ENCODE measurements around the gene TMEM52. TPM values are rescaled to one million over a fixed set of nuclear protein-coding genes. Genes with fewer than 3 reads are reported as not detected.
A peak's percentile ranks its signal among the peaks of the same experiment; 100 is the strongest.

Gene TMEM52
- total and polyA plus RNA-seq, 2 of the 13 experiments (the other 11 are each of a cell fraction or from before 2014, with no cell fraction given): 13.2 to 18.7 TPM

DNA sequence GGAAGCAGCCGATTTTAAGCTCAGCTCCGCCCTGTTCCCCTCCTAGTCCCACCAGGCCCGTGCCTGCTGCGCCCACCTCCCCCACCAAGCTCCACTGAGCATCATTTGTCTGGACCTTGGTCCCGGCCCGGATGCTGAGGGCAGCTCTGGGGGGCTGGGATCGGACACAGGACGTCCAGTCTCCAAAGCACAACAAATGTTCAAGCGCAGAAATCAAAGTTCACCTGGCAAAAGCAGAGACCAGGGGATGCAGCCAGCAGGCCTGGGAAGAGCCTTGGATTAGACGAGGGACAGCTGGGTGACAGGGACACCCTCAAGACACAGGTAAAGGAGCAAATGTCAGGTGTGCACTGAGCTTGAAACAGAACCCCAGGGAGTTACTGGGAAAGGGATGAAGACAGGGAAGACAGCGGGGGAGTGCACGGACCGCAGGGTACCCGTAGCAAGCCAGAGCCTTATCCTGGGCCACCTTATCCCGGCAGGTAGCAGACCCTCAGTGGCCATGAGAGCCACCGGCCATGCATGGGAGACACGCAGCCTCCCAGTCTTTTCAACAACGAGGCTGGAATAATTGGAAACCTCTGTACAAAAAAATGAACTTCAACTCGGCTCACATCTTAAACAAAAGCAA lies 22.2 kb upstream of the TMEM52 start (continued):
- TF ChIP-seq BCLAF1 (IDR thresholded peaks at IDR 0.05) (no peak), TP53 (CRISPR knock-in tag; conservative IDR thresholded peaks at IDR 0.05) (no peak), ZNF607 (CRISPR knock-in tag; IDR thresholded peaks at IDR 0.05; ENCODE audit: borderline replicate concordance) (peak; percentile 61; the same call in 1 of the 2 replicates), ZNF639 (CRISPR knock-in tag; conservative IDR thresholded peaks at IDR 0.05) (peak; percentile 62; the same call in 1 of the 2 replicates)
- TF ChIP-seq, protein P1, sequence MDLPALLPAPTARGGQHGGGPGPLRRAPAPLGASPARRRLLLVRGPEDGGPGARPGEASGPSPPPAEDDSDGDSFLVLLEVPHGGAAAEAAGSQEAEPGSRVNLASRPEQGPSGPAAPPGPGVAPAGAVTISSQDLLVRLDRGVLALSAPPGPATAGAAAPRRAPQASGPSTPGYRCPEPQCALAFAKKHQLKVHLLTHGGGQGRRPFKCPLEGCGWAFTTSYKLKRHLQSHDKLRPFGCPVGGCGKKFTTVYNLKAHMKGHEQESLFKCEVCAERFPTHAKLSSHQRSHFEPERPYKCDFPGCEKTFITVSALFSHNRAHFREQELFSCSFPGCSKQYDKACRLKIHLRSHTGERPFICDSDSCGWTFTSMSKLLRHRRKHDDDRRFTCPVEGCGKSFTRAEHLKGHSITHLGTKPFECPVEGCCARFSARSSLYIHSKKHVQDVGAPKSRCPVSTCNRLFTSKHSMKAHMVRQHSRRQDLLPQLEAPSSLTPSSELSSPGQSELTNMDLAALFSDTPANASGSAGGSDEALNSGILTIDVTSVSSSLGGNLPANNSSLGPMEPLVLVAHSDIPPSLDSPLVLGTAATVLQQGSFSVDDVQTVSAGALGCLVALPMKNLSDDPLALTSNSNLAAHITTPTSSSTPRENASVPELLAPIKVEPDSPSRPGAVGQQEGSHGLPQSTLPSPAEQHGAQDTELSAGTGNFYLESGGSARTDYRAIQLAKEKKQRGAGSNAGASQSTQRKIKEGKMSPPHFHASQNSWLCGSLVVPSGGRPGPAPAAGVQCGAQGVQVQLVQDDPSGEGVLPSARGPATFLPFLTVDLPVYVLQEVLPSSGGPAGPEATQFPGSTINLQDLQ (CRISPR knock-in tag; IDR thresholded peaks at IDR 0.05): no peak

GRCh38 chr1:1940123-1940425 lies 21.0 kb upstream of the TMEM52 start:
- no peak for DNase-seq (ENCODE audit: low spot score)
- peak overlapping the region; percentile 91 for H3K27ac ChIP-seq (ENCODE audit: extremely low read length, insufficient read depth, low read length)
- H3K4me1 ChIP-seq (ENCODE audit: insufficient read depth, low read length): peaks cover 59% of the 10 kb centered on the region
- ChIA-PET CTCF (ENCODE audit: low intra/inter-chr PET ratio, low total read pairs) (no interaction called here), POLR2A (no interaction called here)
- H3K79me2 ChIP-seq (ENCODE audit: insufficient read depth, low read length): peaks cover 13% of the 10 kb centered on the region
- FAIRE-seq: no peak
- no peak overlapping the region for H2AFZ ChIP-seq (ENCODE audit: low read length)
- H3K27me3 ChIP-seq (ENCODE audit: control insufficient read depth in 1 of 2, insufficient read depth in 2 of 2, low read length in 2 of 2): no peaks in the 10 kb centered on the region
- in situ Hi-C loops (cut with HindIII; ENCODE audit: extremely low pct_ligation_motif_present, low pct_unique_long_range_greater_than_20kb): no loop called here
- ATAC-seq: no peak
- H3K36me3 ChIP-seq (replicated peaks in 1 of 2; ENCODE audit: control insufficient read depth in 1 of 2, insufficient read depth in 2 of 2, low read length in 2 of 2): no peaks in the 10 kb centered on the region; a peak in 1 of 5 replicates
- no peaks in the 10 kb centered on the region for H3K9me3 ChIP-seq (ENCODE audit: low read length)
- BruUV-seq (replicated peaks): no TSS peak
- intact Hi-C loops (cut with micrococcal nuclease; ENCODE audit: unreplicated experiment): no loop called here
- H4K20me1 ChIP-seq (ENCODE audit: insufficient read depth, low read length): no peaks in the 10 kb centered on the region
- TF ChIP-seq MTERF4 (CRISPR knock-in tag; IDR thresholded peaks at IDR 0.05) (no peak), ONECUT2 (CRISPR knock-in tag; IDR thresholded peaks at IDR 0.05) (no peak), NFYB (CRISPR knock-in tag; IDR thresholded peaks at IDR 0.05) (no peak), TSC22D2 (CRISPR knock-in tag; IDR thresholded peaks at IDR 0.05; ENCODE audit: borderline replicate concordance) (no peak), CBX5 (CRISPR knock-in tag; IDR thresholded peaks at IDR 0.05; ENCODE audit: borderline replicate concordance) (no peak), ZNF629 (CRISPR knock-in tag; conservative IDR thresholded peaks at IDR 0.05) (no peak), HIVEP1 (CRISPR knock-in tag; IDR thresholded peaks at IDR 0.05) (no peak), REPIN1 (CRISPR knock-in tag; IDR thresholded peaks at IDR 0.05; ENCODE audit: borderline replicate concordance, low read depth) (no peak), THRA (CRISPR knock-in tag; IDR thresholded peaks at IDR 0.05; ENCODE audit: borderline replicate concordance) (no peak)
- H3K4me2 ChIP-seq (ENCODE audit: low read depth, low read length): no peak overlapping the region
- H3K4me3 ChIP-seq (replicated peaks in 1 of 3; ENCODE audit: insufficient read depth in 1 of 3, low read depth in 2 of 3, low read length in 3 of 3): no peak overlapping the region
- WGBS (ENCODE audit: low lambda C conversion rate): 100% methylated on average over 7 of the region's 12 CpGs
- H3K9ac ChIP-seq (ENCODE audit: insufficient read depth, low read depth, low read length): no peak overlapping the region
